HCT116 (cell line): ENCODE measurements around the gene CPT2.

ENCODE experiments used
- CEBPB ChIP-seq: IDR thresholded peaks from 2 replicates; pipeline ENCODE4 v1.6.1; 2012; ENCODE audit warnings: low read depth
- EZH2 ChIP-seq: fragments of 200-600 bp; sonication (generic); IDR thresholded peaks from 2 replicates; pipeline ENCODE4 v1.6.1; 2017; ENCODE audit warnings: antibody characterized with exemption, mixed run types
- POLR2A ChIP-seq: IDR thresholded peaks from 2 replicates; pipeline ENCODE4 v1.7.0; 2011; ENCODE audit warnings: borderline replicate concordance; ENCODE audit not compliant: insufficient read depth, insufficient read length; ENCODE audit errors: extremely low read depth
- POLR2AphosphoS5 ChIP-seq: IDR thresholded peaks from 2 replicates; pipeline ENCODE4 v1.6.1; 2011; ENCODE audit warnings: mild to moderate bottlenecking, low read depth, low read length, moderate library complexity
- RAD21 ChIP-seq: IDR thresholded peaks from 2 replicates; pipeline ENCODE4 v1.6.1; 2012; ENCODE audit warnings: low read depth, mild to moderate bottlenecking
- YY1 ChIP-seq: IDR thresholded peaks from 2 replicates; pipeline ENCODE4 v1.6.1; 2011; ENCODE audit warnings: low read length, low read depth, moderate library complexity, mild to moderate bottlenecking; ENCODE audit not compliant: insufficient replicate concordance; ENCODE audit errors: extremely low read depth
- TF ChIP-seq, protein P1 (sequence below), 3 experiments: fragments of 200-600 bp in 1 of 3; sonication (generic) in 1 of 3; IDR thresholded peaks in 2 of 3; conservative IDR thresholded peaks in 1 of 3; 2 replicates each; pipeline ENCODE4 v1.5.1; 2012 to 2017; ENCODE audit warnings: low read depth in 2 of 3, low read length in 2 of 3, antibody characterized with exemption in 1 of 3, borderline replicate concordance in 1 of 3, control low read depth in 1 of 3, mild to moderate bottlenecking in 1 of 3, mixed read lengths in 1 of 3, mixed run types in 1 of 3, moderate library complexity in 1 of 3; ENCODE audit not compliant: insufficient read depth in 1 of 3

DNA sequence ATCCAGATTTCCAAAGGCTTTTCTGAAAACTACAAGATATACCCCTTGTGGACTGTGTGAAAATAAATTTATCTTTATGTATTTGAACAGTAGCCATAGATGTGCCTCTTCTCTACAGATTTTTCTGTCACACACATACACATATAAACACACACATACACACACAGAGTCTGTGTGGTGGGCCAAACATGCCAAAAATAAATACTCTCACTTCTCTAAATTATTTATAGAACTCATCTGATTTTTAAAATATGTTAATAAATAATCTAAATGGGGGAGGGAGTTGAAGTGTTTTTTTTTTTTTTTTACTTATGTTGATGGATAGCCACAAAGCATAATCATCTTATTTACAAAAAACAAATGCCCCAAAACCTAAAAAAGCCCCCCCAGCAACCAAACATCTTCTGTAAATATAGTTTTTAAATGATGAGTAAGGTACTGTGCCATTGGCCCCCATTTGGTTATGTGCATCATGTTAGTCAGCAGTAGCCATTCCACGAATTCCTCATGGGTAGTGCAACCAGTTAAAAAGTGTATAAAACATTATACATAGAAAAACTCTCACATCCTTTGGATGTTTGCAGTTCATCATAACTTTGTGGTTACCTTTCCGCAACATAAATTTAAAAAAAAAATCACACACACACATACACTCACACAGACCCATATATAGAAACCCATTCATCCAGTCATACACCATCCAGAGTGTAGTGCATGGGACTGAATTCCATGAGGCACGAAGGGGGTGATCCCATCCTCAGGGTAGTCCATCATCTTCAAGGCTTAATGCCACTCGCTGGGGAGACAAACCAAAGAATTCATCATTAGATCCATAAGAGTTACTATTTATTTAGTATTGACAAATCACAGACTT is 49.9 kb downstream of the CPT2 start:
- TF ChIP-seq POLR2A (no peak), EZH2 (no peak), POLR2AphosphoS5 (no peak), CEBPB (no peak), RAD21 (no peak), YY1 (no peak)
- TF ChIP-seq, protein P1, sequence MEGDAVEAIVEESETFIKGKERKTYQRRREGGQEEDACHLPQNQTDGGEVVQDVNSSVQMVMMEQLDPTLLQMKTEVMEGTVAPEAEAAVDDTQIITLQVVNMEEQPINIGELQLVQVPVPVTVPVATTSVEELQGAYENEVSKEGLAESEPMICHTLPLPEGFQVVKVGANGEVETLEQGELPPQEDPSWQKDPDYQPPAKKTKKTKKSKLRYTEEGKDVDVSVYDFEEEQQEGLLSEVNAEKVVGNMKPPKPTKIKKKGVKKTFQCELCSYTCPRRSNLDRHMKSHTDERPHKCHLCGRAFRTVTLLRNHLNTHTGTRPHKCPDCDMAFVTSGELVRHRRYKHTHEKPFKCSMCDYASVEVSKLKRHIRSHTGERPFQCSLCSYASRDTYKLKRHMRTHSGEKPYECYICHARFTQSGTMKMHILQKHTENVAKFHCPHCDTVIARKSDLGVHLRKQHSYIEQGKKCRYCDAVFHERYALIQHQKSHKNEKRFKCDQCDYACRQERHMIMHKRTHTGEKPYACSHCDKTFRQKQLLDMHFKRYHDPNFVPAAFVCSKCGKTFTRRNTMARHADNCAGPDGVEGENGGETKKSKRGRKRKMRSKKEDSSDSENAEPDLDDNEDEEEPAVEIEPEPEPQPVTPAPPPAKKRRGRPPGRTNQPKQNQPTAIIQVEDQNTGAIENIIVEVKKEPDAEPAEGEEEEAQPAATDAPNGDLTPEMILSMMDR (IDR thresholded peaks at IDR 0.05 in 2 of 3, conservative IDR thresholded peaks at IDR 0.05 in 1 of 3; ENCODE audit: borderline replicate concordance in 1 of 3, insufficient read depth in 1 of 3, low read depth in 2 of 3, low read length in 2 of 3) = no peak
